GM19468 (cell line): ENCODE measurements around the gene PRDM8.

Source experiments
- ATAC-seq: cut with Tn5 transposase; IDR thresholded peaks from one replicate; pipeline ENCODE4 v1.9.1; 2021; ENCODE audit warnings: mild to moderate bottlenecking, moderate library complexity, moderate number of reproducible peaks; ENCODE audit not compliant: unreplicated experiment; ENCODE audit errors: extremely low read depth

Gene PRDM8

DNA sequence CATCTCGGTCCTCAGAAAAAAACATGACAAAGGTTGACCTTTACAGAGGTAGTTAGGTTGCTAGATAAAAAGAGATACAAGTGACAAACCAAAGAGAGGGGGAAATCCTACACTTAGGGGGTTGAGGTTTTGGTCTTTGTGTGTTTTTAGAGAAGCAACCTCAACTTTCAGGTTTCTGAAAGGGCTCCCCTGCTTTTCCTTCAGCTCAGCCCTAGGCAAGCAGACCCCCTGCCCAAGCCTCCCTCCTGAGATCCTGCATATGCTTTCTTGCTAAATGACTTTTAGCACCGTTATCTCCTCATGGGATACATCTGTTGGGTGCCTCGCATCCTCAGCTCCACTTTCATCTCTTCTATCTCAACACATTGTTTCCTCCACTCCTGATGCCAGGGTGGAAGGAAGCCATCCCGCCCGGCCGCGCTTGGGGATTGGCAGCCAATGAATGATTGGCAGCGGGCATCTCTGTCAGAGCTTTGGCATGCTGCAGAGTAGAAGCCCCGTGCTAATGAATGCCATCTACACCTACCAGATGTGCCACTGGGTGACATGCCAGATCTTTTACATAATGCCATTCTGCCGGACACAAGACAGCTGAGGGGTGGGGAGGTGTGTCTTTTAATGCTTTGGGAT is 15.0 kb upstream of the PRDM8 start:
- no peak for ATAC-seq

DNA sequence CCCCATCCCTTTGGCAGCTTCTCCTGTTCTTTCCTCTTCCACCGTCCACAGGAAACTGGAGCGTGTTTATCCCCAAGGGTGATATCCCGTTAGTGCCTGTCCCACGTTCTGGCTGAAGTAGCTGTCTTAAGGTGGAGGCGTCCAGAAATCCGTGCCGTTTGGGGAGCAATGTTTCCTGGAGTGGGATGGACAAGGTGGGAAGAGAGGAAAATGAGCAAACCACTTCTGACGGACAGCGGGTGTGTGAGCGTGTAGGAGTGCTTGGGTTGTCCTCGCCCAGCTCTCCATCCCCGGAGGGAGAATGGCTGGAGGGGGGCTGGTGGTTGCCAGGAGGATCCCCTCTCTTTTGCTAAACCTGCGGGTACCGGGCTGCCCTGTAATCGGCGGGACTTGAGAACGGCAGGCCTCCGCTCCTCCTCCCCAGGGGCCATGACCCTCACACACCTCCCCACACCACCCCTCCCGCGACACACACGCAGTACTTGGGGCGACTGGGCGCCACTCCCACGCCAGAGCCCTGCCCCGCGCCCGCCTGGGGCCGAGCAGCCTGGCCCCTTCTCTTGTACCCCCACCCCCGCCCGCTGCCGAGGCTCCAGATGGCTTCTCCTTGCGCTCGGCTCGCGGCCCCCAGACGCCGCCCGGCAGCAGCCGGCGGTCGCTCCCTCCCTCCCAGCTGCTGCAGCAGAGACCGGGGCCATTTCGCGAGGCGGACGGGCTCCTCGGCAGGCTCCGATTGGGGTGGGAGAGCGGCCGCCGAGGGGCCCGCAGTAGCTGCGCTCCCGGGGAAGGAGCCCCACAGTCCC is 13.9 kb upstream of the PRDM8 start:
- ATAC-seq = no peak

DNA sequence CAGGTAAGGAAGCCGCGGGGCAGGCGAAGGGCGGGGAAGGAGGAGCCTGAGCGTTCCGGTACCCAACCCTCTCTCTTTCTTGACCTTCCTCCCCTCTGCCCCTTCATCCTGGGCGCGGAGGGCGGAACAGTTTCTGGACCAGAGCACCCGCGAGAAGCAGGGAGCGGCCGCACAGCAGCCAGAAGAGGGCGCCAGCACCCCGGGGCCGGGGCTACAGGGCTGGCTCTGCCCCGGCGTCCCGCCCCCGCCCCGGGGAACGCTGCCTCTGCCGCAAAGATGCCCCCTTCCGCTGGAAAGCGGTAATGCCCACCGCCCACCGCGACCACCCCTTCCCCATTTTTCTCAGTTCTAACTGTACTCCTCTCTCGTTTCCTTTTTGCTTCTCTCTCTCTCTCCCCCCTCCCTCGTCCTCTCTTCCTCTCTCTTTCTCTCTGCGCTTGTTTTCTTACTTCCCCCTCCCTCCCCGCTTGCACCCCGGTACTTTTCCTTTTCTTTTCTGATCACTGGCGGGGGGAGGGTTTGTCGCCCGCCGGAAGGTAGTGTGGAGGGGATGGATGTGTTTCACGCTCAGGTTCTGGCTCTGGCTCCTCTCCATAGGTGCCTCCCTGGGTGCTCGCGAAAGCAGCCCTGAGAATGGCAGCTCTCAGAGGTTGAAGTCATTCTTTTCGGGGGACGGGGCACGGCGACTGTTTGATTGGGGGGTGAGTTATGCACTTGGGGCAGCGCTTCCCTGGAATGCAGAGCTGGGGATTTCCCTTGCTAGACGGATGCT is 13.1 kb upstream of the PRDM8 start:
- peak; percentile 92 for ATAC-seq

DNA sequence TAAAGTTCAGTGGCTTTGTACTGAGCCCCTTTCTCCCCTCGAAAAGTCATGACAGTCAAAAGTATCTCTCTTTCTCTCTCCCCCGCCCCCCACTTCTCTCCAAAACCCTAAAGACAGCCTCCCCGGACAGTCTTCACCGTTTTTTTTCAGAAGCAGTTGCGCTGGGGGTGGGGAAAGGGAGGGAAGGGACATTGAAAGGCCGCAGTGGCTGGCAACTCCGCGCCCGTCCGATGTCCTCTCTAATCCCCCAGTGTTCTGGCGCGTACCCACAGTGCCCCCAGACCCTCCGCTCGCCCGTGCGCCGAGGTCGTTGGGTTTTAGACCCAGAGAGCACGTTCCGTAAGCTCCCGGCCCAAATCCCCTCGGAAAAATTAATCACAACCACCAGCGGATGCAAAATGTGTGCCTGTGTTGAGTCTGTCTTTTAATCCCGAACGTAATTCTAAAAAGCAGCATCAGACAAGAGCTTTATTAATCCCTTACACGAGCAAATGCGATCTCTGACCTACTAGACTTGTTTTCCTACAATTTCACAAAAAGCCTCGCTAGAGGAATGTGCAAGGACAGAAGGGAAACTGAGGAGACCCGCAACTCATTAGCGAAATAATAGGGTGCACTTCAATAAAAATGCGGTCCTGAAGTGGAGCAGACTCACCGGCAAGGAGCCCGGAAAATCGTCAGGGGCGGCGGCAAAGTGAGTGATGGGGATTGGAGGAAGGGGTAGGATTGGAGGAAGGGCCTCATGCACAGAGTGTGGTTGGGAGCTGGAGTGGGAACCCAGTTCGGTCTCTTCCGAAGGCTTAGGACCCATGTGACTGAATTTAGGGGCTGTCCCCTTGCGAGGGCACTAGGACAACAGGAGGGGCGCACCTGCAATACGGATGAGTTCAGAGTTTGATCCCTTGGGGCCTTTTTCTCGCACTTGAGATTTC is 12.2 kb upstream of the PRDM8 start:
- no peak for ATAC-seq

DNA sequence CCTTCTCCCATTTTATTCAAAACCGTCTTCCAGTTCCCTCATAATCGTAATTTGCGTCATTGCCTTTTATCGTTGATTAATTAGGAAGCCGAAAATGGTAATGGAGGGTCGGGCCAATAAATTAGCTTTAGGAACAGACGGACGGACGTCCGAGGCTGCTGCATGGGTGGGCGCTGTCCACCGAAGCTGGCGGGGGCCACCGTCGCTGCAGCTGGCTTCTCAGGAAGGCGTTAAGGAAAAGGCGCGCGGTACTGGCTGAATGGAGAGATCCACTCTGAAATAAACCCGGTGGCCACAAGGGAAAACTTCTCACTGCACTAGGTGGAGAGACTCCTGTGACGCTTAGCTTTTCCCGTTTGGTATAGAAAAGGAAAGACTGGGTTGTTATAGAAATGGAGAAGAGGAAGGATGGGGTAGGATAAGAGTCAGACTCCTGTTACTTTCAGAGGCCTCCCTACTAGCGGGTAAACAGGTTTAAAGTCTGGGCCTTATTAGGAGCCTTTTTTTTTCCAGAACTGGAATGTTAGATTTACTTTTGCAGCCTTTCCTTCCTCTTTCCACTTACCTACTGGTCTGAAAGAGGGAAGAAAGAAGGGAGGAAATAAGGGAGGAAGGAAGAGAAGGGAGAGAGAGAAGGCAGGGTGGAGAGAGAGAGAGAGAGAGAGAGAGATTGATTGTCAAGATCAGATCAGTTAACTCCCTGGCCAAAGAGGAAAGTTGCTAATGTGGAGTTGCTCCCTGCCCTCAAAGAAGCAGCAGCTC is 11.3 kb upstream of the PRDM8 start:
- no peak for ATAC-seq

DNA sequence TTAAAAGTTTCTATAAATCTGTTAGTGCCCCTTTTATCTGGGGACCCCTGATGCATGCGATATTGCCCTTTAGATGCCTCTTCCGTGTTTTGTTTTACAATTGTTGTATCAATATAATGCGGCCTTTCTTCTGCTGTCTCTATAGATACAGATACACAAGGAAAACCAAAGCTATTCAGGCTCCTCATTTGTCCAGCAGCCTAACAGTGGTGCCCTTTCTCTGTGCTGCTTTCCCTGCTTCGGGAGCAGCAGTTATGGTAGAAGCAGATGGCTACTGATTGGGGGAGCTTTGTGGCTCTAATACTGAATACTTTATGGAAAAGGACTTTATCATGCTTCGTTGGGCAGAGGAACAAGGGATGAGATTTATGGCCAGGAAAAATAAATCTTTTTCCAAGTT is 10.6 kb upstream of the PRDM8 start:
- no peak for ATAC-seq

DNA sequence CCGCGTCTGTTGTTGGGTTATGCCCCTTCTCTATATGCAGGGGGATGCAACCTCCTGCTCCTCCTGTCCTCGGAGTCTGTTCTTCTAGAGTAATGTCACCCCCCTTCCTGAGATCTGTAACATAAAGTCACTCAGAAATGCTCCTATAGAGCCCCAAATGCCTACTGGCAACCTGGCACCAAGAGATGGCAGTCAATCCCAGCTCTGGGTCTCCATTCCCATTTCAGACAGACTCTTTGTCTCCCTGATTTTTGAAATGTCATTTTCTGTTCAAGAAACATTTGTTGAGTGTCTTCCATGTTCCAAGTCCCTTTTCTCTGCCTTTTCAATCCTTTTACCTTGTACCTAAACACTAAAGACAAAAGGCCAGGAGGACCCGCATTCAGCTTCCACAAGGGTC is 9.6 kb upstream of the PRDM8 start:
- no peak for ATAC-seq

DNA sequence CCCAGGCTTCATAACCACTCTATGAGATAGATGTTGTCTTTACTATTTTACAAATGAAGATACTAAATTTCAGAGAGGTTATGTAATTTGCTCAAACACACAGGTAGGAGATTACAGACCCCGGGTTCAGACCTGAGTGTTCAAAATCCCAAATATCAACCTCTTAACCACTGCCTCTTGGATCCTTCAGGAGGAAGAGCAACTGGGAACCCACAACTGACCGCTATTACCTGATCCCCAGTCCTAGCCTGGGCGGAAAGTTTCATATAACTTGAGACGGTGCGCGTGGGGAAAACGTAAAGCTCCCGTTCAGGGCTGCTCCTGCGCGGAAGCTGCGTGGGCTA is 8.9 kb upstream of the PRDM8 start:
- ATAC-seq = no peak

DNA sequence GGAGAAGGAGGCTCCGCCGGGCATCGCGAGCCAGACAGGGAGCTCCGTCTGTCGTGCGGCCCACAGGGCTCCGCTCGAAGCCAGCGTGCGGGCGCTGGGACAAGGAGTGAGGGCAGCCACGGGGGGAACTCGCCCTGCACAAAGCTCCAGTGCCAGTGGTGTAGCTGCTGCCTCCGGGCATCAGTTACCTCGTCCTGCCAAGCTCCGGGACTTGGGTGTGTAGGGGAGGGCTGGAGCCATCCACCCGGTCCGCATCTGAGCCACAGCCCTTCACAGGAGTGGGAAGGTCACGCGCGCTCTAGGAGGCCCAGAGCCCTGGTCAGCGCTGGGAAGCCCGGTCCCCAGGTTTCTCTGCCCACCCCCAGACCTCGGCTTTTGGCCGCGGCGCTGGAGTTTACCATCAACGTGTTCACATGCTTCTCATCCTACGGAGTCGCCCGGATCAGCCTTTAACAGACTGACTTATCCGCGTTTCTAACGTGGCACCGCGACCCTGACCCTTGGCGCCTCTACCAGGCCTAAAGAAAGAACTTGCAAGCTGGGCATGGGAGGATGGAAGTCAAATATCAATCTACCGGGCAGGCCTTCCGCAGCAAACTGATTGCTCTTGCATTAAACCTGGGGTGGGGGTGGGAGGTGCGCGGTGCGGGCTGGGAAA is 8.4 kb upstream of the PRDM8 start:
- no peak for ATAC-seq

DNA sequence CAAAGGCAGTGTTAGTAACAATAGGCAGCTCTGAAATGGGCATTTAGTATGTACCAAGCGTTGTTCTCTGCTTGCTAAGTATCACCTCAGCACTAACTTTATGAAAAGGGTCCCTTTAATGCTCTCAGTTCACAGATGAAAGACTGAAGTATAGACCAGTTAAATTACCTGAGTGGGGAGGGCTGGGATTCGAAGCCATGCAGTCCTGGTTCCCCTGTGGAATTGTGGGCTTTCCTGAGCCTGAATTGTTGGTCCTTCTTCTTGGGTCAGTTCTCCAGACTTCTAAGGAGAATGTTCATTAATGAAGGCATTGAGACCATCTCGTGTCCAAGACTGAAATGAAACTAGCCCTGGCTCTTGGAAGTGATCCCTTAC is 7.7 kb upstream of the PRDM8 start:
- ATAC-seq = no peak

DNA sequence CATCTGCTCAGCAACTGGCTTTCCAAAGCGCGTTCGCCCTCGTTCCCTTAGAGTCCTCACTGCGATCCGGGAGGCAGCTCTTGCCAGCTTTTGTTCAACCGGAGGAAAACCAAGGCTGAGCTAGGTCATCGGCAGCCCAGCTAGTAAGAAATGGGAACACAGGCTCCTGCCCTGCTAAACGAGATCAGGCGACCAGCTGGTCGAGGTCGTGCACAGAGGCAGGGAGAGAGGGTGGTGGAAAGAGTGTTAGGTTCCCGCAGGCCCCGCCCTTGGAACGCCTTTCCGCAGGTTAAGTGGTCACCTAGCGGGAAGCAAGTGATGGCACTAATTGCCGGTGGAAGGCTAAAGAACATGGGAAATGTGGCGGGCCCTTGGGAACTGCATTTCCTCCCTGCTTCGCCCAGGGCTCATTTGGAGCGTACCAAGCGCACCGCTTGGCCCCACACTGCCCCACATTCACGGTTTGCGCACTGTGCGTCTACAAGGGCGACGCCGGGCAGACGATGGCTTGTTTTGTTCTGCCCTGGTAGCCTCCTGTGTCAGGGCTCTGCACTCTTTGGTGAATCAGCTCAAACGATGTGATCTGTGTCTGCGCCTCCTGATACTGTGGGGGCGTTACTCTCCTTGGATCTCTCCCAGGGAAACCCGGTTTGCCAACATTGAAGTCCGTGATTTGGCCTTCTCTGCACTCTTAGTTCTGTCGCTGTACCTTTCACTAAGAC is 7.2 kb upstream of the PRDM8 start:
- ATAC-seq = no peak

DNA sequence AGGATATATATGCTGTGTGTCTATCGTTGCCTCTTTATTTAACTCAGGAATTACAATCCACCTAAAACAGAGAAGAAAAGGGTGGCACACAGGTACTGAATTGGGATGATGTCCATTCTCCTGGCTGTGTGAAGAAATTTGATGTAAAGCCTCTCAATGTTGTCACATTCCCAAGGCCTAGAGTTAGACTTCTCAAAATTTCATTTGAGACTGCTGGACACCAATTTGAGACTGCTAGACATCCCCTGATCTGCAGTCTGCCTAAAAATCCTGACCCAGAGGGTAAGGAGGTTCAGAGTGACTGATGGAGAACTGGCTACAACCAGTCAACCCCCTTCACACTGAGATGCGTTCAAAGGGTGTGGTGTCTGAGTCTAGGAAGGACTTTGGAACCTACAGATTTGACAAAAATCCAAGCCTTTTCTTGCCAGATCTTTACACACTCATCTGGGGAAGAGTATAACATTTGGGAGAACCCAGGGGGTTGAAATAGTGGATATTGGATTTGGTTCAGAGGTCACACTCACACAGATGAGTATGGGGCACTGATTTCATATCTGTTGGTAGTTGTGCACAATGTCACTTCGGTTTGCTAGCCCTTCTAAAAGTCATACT is 4.9 kb upstream of the PRDM8 start:
- ATAC-seq = no peak

DNA sequence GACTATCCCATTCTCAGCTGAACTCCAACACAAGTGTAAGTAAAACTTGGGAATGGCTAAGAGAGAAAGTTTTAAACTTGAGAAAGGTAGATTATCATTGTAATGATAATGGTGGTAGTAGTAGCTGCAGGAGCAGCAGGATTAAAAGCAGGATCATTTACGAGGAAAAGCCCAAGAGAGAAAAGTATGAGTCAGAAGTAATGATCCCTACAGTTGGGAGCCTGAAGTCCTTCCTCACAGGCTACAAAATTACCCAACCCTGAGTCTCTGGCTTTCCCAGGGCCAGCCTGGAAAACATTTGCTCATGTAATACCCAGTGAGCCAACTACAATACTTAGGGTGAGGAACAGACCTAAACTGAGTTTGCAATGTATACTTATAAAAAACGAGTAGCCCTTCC is 4.4 kb upstream of the PRDM8 start:
- no peak for ATAC-seq

DNA sequence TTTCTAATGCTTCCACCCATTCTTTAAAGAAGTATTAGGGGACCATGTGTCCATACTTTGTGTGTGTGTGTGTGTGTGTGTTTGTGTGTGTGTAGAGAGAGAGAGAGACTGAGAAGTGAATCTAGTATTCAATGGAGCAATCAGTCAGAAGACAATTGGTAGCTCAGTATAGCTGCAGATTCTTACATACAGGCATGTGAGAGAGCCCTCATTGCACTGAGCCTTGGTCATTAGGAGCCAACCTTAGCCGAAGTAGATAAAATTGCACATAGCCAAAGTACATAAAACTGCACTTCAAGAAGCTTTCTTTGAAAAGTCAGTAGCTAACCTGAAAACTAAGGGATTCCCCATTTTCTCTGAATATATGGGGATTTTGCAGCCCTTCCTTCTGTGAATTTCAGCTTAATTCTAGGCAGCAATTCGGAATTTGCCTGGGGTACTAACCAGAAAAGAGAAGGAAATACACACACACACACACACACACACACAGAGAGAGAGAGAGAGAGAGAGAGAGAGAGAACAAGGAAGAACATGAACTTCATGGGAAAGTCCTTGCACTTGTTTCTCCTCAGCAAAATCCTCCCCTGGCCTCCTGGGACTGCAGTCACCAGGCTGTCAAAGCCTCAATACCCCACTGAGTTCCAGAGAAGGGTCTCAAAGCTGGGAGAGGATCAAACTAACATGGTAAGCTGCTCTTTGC is 1.7 kb upstream of the PRDM8 start:
- no peak for ATAC-seq

DNA sequence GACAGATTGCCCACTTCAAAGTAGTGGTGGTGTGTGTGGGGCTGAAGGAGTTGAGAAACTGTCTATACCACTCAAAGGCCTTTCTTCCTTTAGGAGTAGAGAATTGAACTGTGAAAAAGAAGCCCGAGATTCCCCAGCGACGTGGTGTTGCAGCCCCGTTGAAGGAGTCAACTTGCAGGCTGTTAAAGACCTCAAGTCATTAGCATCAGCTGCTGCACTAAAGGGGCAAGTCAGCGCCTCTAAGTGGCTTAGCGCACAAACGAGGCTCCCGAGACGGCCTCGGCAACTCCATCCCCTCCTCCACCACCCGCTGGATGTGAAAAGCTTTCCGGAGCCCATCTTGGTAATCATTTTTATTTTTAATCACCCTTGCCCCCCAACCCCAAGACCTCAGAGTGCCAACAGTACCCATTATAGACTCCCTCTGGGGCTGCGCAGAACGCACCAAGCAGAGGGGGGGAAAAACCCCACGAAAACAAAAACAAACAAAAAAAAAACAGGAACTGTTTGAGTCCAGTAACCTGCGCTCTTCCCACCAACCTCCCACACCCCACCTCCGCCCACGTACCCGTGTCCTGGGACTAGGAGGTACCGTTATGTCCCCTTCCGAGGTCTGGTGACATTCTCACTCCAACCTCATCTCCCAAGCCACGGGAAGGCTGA is 913 bp upstream of the PRDM8 start:
- no peak for ATAC-seq

DNA sequence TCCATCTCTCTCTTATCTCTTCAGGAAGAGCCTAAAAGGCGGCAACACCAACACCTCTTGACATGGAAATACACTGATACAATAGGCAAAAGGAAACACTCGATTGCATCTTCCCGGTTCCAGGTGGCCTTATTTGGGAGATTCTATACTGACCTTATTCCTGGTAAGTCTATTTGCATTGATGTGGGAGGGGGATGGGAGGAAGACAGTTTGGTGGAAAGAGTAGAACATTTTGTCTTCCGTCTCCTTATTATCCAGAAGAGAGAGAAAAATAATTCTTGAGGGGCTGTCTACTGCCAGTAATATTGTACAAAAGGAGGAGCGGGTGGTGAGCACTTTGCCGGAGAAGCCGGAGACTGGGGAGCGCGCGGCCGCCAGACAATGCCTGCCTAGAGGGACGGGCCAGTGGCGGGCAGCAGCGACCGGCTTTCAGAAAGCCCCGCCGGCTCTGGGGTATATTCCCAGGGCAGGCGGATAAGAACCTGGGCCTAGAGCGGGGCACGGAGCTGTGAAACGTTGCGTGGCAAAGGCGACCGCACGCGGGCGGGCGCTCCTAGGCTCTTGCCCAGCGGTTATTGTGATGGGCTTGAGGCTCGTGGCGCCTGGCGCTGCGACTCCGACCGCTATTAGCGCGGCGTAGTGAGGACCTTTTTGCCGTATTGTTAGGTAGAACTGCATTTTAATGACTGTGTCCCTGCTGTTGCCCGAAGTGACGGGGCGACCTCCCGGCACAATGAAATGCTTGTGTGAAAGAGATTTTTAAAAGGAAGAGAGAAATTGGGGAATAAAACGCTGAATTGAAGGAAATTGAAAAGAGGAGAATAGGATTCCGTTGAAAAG is 518 bp downstream of the PRDM8 start:
- no peak for ATAC-seq
